GM13976 (cell line): ENCODE data around the gene GRM1.

ENCODE experiments used
- DNase-seq: peaks from one replicate; pipeline ENCODE4 v3.0.0; 2012; ENCODE audit warnings: low spot score
- CTCF ChIP-seq: IDR thresholded peaks from 2 replicates; pipeline ENCODE4 v1.5.1; 2012; ENCODE audit warnings: borderline replicate concordance, mild to moderate bottlenecking; ENCODE audit not compliant: insufficient read depth; ENCODE audit errors: extremely low read depth, missing control alignments, control extremely low read depth
- in situ Hi-C: fragments of 300-500 bp; cut with MboI; formaldehyde crosslinking; loops from one replicate; pipeline ENCODE4 v1.12.0; 2022; ENCODE audit warnings: low sequenced_read_pairs, mixed read lengths, inconsistent platforms; ENCODE audit not compliant: unreplicated experiment

The GRM1 gene

GRCh38 chr6:146295695-146296094 is 266.8 kb downstream of the GRM1 start:
- in situ Hi-C loops, result no loop called here
- DNase-seq, result no peak
- TF ChIP-seq CTCF, result no peak

- in situ Hi-C loops, result no loop called here
- TF ChIP-seq CTCF, result no peak
- DNase-seq, result no peak
These were observed 269.0 kb downstream of the GRM1 start for GRCh38 chr6:146297815-146298214.

GRCh38 chr6:146300521-146300920 is 271.7 kb downstream of the GRM1 start:
- in situ Hi-C loops, result no loop called here
- no peak for TF ChIP-seq CTCF
- DNase-seq, result no peak

- DNase-seq, result no peak
- no peak for TF ChIP-seq CTCF
- in situ Hi-C loops, result no loop called here
These were observed 272.9 kb downstream of the GRM1 start for GRCh38 chr6:146301764-146302163.

- no peak for DNase-seq
- TF ChIP-seq CTCF, result no peak
- in situ Hi-C loops, result no loop called here
These were observed 274.1 kb downstream of the GRM1 start for GRCh38 chr6:146302994-146303393.

- no peak for DNase-seq
- no peak for TF ChIP-seq CTCF
- in situ Hi-C loops, result no loop called here
These were observed 275.3 kb downstream of the GRM1 start for GRCh38 chr6:146304181-146304580.

- no peak for DNase-seq
- no peak for TF ChIP-seq CTCF
- in situ Hi-C loops, result no loop called here
These were observed 276.2 kb downstream of the GRM1 start for GRCh38 chr6:146305092-146305491.
